K562 (cell line): ENCODE data around the gene DHDH. TPM values are rescaled to one million over a fixed set of nuclear protein-coding genes. Genes with fewer than 3 reads are reported as not detected.

Source experiments
- BCL6 ChIP-seq: fragments of 250-450 bp; sonication (Bioruptor Pico); IDR thresholded peaks from 2 replicates; pipeline ENCODE4 v1.4.0; 2020
- CREB3L1 ChIP-seq: fragments of 450-650 bp; IDR thresholded peaks from 2 replicates; pipeline ENCODE4 v1.6.1; 2014; ENCODE audit warnings: low read depth, mild to moderate bottlenecking, moderate library complexity, borderline replicate concordance
- CREM ChIP-seq: IDR thresholded peaks from 2 replicates; pipeline ENCODE4 v1.6.1; 2014; ENCODE audit warnings: antibody characterized with exemption, low read depth
- E2F4 ChIP-seq: sonication (generic); formaldehyde crosslinking; IDR thresholded peaks from 2 replicates; pipeline ENCODE4 v1.8.0; 2022; ENCODE audit warnings: mild to moderate bottlenecking, low read depth, missing genetic modification reagents
- GATAD2A ChIP-seq: fragments of 450-650 bp; IDR thresholded peaks from 2 replicates; pipeline ENCODE4 v1.6.1; 2017
- KAT8 ChIP-seq: fragments of 450-650 bp; IDR thresholded peaks from 2 replicates; pipeline ENCODE4 v1.6.1; 2016; ENCODE audit warnings: low read depth, mild to moderate bottlenecking
- MCM2 ChIP-seq: fragments of 450-650 bp; IDR thresholded peaks from 2 replicates; pipeline ENCODE4 v1.6.1; 2017; ENCODE audit warnings: low read depth, mild to moderate bottlenecking
- RNF2 ChIP-seq: sonication (generic); IDR thresholded peaks from 2 replicates; pipeline ENCODE4 v1.6.1; 2016
- RREB1 ChIP-seq: fragments of 250-450 bp; sonication (Bioruptor Pico); IDR thresholded peaks from 2 replicates; pipeline ENCODE4 v1.4.0; 2020
- SMAD2 ChIP-seq: fragments of 150-350 bp; IDR thresholded peaks from 2 replicates; pipeline ENCODE4 v1.6.1; 2014; ENCODE audit warnings: low read depth, mild to moderate bottlenecking, low read length
- SMAD4 ChIP-seq: fragments of 250-450 bp; sonication (Bioruptor Pico); conservative IDR thresholded peaks from 2 replicates; pipeline ENCODE4 v1.8.0; 2021; ENCODE audit warnings: inconsistent platforms, mild to moderate bottlenecking, moderate library complexity
- SP2 ChIP-seq: IDR thresholded peaks from 2 replicates; pipeline ENCODE4 v1.6.1; 2011; ENCODE audit warnings: mild to moderate bottlenecking, low read depth, low read length, moderate library complexity; ENCODE audit not compliant: poor library complexity, severe bottlenecking; ENCODE audit errors: extremely low read depth
- ZBTB11 ChIP-seq, 3 experiments: fragments of 200-800 bp in 1 of 3; fragments of 250-450 bp in 1 of 3; fragments of 450-650 bp in 1 of 3; sonication (Bioruptor Pico) in 1 of 3; sonication (Bioruptor generic) in 1 of 3; formaldehyde crosslinking in 1 of 3; IDR thresholded peaks; 2 replicates each; pipeline versions ENCODE4 v1.6.1 to v1.8.0; 2016 to 2022; ENCODE audit warnings: mild to moderate bottlenecking in 2 of 3, missing genetic modification characterization in 2 of 3, missing compliant biosample characterization in 1 of 3, moderate library complexity in 1 of 3
- ZNF133 ChIP-seq: fragments of 250-450 bp; sonication (Bioruptor Pico); IDR thresholded peaks from 2 replicates; pipeline ENCODE4 v1.4.0; 2020; ENCODE audit warnings: mild to moderate bottlenecking
- ZNF23 ChIP-seq: fragments of 250-450 bp; sonication (Bioruptor Pico); IDR thresholded peaks from 2 replicates; pipeline ENCODE4 v1.4.0; 2020; ENCODE audit warnings: mild to moderate bottlenecking
- ZNF354B ChIP-seq: fragments of 250-450 bp; sonication (Bioruptor Pico); IDR thresholded peaks from 2 replicates; pipeline ENCODE4 v1.4.0; 2020
- polyA plus RNA-seq, 8 experiments: library from polyadenylated mRNA; depleted of rRNA in 4 of 8; stranded (reverse) in 5 of 8; unstranded in 3 of 8; fragments of >200 nt; fragmentation: Nextera tagmentation in 2 of 8; fragmentation: Illumina TruSeq in 1 of 8; extraction: Ambion mirVana in 2 of 8; extraction: Trizol in 1 of 8; gene quantifications; 2 replicates each; pipeline versions ENCODE4 v1.2.1 to v1.2.3, GENCODE V29; 2011 to 2014; ENCODE audit warnings: inconsistent platforms in 1 of 8, missing spikeins in 1 of 8
- total RNA-seq, 7 experiments: library from RNA; depleted of rRNA in 6 of 7; stranded (reverse); fragments of >200 nt in 6 of 7; fragmentation: Illumina TruSeq in 2 of 7; extraction: Trizol in 2 of 7; gene quantifications; 2 replicates each; pipeline versions ENCODE4 v1.2.1 to v1.2.3, GENCODE V29; 2011 to 2021; ENCODE audit warnings: low replicate concordance in 1 of 7

The DHDH gene
- total and polyA plus RNA-seq, 9 of the 15 experiments (the other 6 are each of a cell fraction or from before 2014, with no cell fraction given): 0.37 to 1.9 (median 0.87) TPM

GRCh38 chr19:48967346-48968178 lies 34.1 kb downstream of the DHDH start (continued):
- TF ChIP-seq CREB3L1: no peak
- TF ChIP-seq RREB1: 0 out of 2 replicates have a peak, but pooled peaks have one; percentile 18
- no peak for TF ChIP-seq BCL6 (CRISPR knock-in tag)
- no peak for TF ChIP-seq CREM
- no peak for TF ChIP-seq SMAD4
- no peak for TF ChIP-seq MCM2
- TF ChIP-seq GATAD2A: no peak
- no peak for TF ChIP-seq KAT8
- TF ChIP-seq ZBTB11 (CRISPR knock-in tag; IDR thresholded peaks at IDR 0.05): peak in 1 of 3 experiments; percentile 56; a peak in 1 of 6 replicates
- TF ChIP-seq ZNF133: no peak
- no peak; the same call in 1 of the 2 replicates for TF ChIP-seq RNF2
- TF ChIP-seq E2F4: no peak
- TF ChIP-seq SP2: no peak
- TF ChIP-seq SMAD2: no peak
- TF ChIP-seq ZNF354B (CRISPR knock-in tag): no peak
- peak; percentile 48; the same call in 1 of the 2 replicates for TF ChIP-seq ZNF23 (CRISPR knock-in tag)
